Adrenal gland (tissue), 19 donors: ENCODE results near the gene PKIB. TPM values are rescaled to one million over a fixed set of nuclear protein-coding genes. Genes with fewer than 3 reads are reported as not detected.
A peak's percentile ranks its signal among the peaks of the same experiment; 100 is the strongest.

Experiments
- DNase-seq, 7 donors: peaks; one replicate each; pipeline ENCODE4 v3.0.0-alpha.2; 2019 to 2020
- H3K27ac ChIP-seq, 5 donors: fragments of 200-600 bp; sonication (generic) in 4 of 5; 1 replicate in 3 of 5; 2 replicates in 2 of 5; pipeline versions ENCODE4 v1.5.1 to v1.8.0; 2016 to 2020; ENCODE audit warnings: mild to moderate bottlenecking in 1 of 5
- H3K27me3 ChIP-seq: fragments of 200-600 bp; 2 replicates; pipeline ENCODE4 v1.8.0; 2021
- H3K36me3 ChIP-seq, 2 donors: fragments of 200-600 bp; replicated peaks in 1 of 2; 1 replicate in 1 of 2; 2 replicates in 1 of 2; pipeline versions ENCODE4 v1.5.1 to v1.8.0; 2018 to 2022
- H3K4me1 ChIP-seq, 2 donors: fragments of 200-600 bp; replicated peaks in 1 of 2; 1 replicate in 1 of 2; 2 replicates in 1 of 2; pipeline versions ENCODE4 v1.5.1 to v1.8.0; 2018 to 2021
- H3K4me3 ChIP-seq, 4 donors: fragments of 200-600 bp; sonication (generic) in 3 of 4; one replicate each; pipeline ENCODE4 v1.5.1; 2016 to 2018
- H3K9me3 ChIP-seq, 3 donors: fragments of 200-600 bp; sonication (generic) in 1 of 3; replicated peaks in 1 of 3; 1 replicate in 2 of 3; 2 replicates in 1 of 3; pipeline versions ENCODE4 v1.5.1 to v1.8.0; 2016 to 2021
- POLR2A ChIP-seq, 2 donors: fragments of 450-650 bp; IDR thresholded peaks; one replicate each; pipeline ENCODE4 v1.6.1; 2017; ENCODE audit warnings: antibody characterized with exemption in 2 of 2, mild to moderate bottlenecking in 2 of 2, moderate library complexity in 1 of 2
- WGBS, 4 donors: extraction: QIAGEN DNeasy Blood & Tissue Kit in 2 of 4; methylation state at CpG; one replicate each; pipeline versions ENCODE4 v1.1.5 to v1.1.7; 2013 to 2017; 5-methylcytosine and 5-hydroxymethylcytosine counted together
- intact Hi-C, 2 donors: fragments of 100-400 bp; cut with DNase I; formaldehyde crosslinking; loops; one replicate each; pipeline versions ENCODE4 v1.14.1 to v1.15.0; 2022 to 2023
- long read RNA-seq, 10 donors: library from polyadenylated mRNA in 3 of 10; unstranded in 2 of 10; stranded (forward) in 1 of 10; transcript quantifications; one replicate each; pipeline ENCODE4 v2.0.0 and lab custom pipeline, GENCODE V29; 2021 to 2026
- polyA plus RNA-seq, 3 donors: library from polyadenylated mRNA; stranded (reverse); fragments of 200-250 nt in 2 of 3; fragments of 350-450 nt in 1 of 3; fragmentation: Illumina TruSeq in 1 of 3; extraction: RNeasy Lipid Tissue Mini Kit (QIAGEN cat#74804) in 1 of 3; gene quantifications; one replicate each; pipeline ENCODE4 v1.2.3, GENCODE V29; 2013 to 2014
- total RNA-seq, 9 donors: library from RNA; depleted of rRNA in 4 of 9; stranded (reverse); fragments of >200 nt in 4 of 9; fragments of 120-200 nt in 1 of 9; fragmentation: NEBNext Ultra II Directional in 1 of 9; extraction: Animal tissue kit (Norgen Biotek cat#: 25700) in 1 of 9; gene quantifications; one replicate each; pipeline versions ENCODE4 v1.1.0 to v1.2.4, GENCODE V29; 2013 to 2023
- TF ChIP-seq, protein P1 (sequence below), 6 experiments: fragments of 450-650 bp in 4 of 6; fragments of 200-600 bp in 2 of 6; sonication (generic) in 1 of 6; IDR thresholded peaks; 1 replicate in 5 of 6; 2 replicates in 1 of 6; pipeline versions ENCODE4 v1.5.1 to v1.8.0; 2016 to 2021; ENCODE audit warnings: antibody characterized with exemption in 6 of 6, mild to moderate bottlenecking in 2 of 6, moderate library complexity in 1 of 6
- donor health status: healthy with polysubstance abuse.
- donor health status: Bipolar disorder and iron deficiency.
- donor health status: DM: yes; HTN: yes; CAD: no.
- donor health status: DM: no; HTN: no; CAD: no.
- donor health status: DM: no; HTN: no; CAD: no.
- donor health status: DM: yes; HTN: yes; CAD: no.

The PKIB gene
- total RNA-seq = 1 to 10 TPM in 8 of 9 donors, under 1 TPM in 1; 0.48 to 6.2 (median 2.1) TPM
- polyA plus RNA-seq = 1 to 10 TPM; 2.4 to 4.3 (median 2.7) TPM
- long read RNA-seq, donor 1, partial matches to known transcripts = 0 of 1 reads
- long read RNA-seq, donor 1, other reads (novel, unspliced or antisense) = 0 of 1 reads
- long read RNA-seq, donor 2 = 0 reads
- long read RNA-seq, donor 3, partial matches to known transcripts = 0 of 2 reads
- long read RNA-seq, donor 3, other reads (novel, unspliced or antisense) = 0 of 2 reads
- long read RNA-seq, donor 4, partial matches to known transcripts = 0 of 4 reads
- long read RNA-seq, donor 4, other reads (novel, unspliced or antisense) = 2 of 4 reads
- long read RNA-seq, donor 5, partial matches to known transcripts = 0 of 4 reads
- long read RNA-seq, donor 5, other reads (novel, unspliced or antisense) = 3 of 4 reads
- long read RNA-seq, donor 6, partial matches to known transcripts = 1 of 4 reads
- long read RNA-seq, donor 6, other reads (novel, unspliced or antisense) = 1 of 4 reads
- long read RNA-seq, donor 7 = 0 reads
- long read RNA-seq, donor 8 = 0 reads
- long read RNA-seq, donor 9 = 0 reads
- long read RNA-seq, donor 10, partial matches to known transcripts = 0 of 1 reads
- long read RNA-seq, donor 10, other reads (novel, unspliced or antisense) = 0 of 1 reads

DNA sequence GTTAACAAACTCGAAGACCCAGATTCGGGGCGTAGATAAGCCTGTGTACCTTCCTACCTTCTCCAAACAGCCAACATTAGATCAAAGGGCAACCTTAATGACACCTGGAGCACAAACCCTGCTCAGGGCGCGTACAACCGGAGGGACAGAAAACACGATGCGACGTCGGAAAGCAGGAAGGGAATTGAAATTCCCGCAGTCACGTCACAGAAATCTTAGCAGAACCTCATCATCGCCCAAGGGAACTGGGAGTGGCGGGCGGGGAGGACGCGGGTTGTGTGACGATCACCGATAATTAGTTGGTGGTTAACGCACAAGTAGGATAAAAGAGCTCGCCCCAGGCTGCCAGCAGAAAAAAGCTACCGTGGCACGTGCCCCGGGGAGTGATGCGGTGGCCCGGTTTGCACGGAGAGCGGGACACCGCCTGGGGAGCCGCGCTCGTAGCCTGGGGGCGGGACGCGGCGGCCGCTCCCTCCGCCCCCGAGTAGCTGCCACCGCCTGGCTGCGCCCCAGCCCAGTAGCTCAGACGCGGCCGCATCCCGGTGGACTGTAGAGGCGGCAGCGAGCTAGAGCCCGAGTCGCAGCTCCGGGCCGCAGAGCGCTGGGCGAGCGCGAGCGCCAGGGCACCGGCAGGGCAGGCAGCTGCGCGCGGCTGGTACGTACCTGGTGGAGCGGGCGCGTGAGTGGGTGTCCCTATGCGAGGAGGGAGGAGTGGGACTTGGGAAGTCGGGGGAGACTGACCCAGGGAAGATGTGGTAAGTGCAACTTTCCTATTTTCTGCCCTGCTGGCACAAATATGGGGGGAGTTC lies at the start of gene PKIB:
Gene PKIB (plus strand): TSS at position 525 of the 809 bp plus-strand sequence. CDS start 107,390 bp downstream, outside the sequence.
- no peaks in the 10 kb centered on the region for H3K27me3 ChIP-seq
- no peaks in the 10 kb centered on the region for H3K9me3 ChIP-seq
- H3K27ac ChIP-seq = no peak within 1 kb of the TSS
- peaks cover 17 to 19% of the 10 kb centered on the region in 2 donors for H3K4me1 ChIP-seq
- WGBS, 4 donors = 1 to 3% (median 1%) methylated on average over 24 to 66 of the region's 66 CpGs
- intact Hi-C loops = no loop called here
- peak; percentile 72 to 87 (median 81) for DNase-seq
- no peaks in the 10 kb centered on the region for H3K36me3 ChIP-seq
- peak within 1 kb of the TSS in 3 of 4 donors; percentile 4 to 74 (median 33) for H3K4me3 ChIP-seq
- peak; percentile 26 to 65 for TF ChIP-seq POLR2A (IDR thresholded peaks at IDR 0.05)
- TF ChIP-seq, protein P1, sequence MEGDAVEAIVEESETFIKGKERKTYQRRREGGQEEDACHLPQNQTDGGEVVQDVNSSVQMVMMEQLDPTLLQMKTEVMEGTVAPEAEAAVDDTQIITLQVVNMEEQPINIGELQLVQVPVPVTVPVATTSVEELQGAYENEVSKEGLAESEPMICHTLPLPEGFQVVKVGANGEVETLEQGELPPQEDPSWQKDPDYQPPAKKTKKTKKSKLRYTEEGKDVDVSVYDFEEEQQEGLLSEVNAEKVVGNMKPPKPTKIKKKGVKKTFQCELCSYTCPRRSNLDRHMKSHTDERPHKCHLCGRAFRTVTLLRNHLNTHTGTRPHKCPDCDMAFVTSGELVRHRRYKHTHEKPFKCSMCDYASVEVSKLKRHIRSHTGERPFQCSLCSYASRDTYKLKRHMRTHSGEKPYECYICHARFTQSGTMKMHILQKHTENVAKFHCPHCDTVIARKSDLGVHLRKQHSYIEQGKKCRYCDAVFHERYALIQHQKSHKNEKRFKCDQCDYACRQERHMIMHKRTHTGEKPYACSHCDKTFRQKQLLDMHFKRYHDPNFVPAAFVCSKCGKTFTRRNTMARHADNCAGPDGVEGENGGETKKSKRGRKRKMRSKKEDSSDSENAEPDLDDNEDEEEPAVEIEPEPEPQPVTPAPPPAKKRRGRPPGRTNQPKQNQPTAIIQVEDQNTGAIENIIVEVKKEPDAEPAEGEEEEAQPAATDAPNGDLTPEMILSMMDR (IDR thresholded peaks at IDR 0.05) = peak in 3 of 6 experiments; percentile 5 to 32 (median 30)

GRCh38 chr6:122563364-122564052 lies 46.7 kb upstream of the PKIB start:
- Histone ChIP-seq H3K9me3 (no peaks in the 10 kb centered on the region), H3K27me3 (no peaks in the 10 kb centered on the region), H3K36me3 (no peaks in the 10 kb centered on the region), H3K4me3 (no peak overlapping the region), H3K27ac (no peak overlapping the region), H3K4me1 (no peaks in the 10 kb centered on the region)
- TF ChIP-seq POLR2A (IDR thresholded peaks at IDR 0.05) = no peak
- DNase-seq = no peak
- intact Hi-C loops = no loop called here
- whole genome bisulfite sequencing, 4 donors = 89 to 91% (median 91%) methylated on average over 6 to 8 of the region's 8 CpGs

- 73 to 76% (median 74%) methylated on average over 3 of the region's 3 CpGs for WGBS, 4 donors
- intact Hi-C loops = no loop called here
- Histone ChIP-seq H3K27ac (no peak overlapping the region), H3K36me3 (no peaks in the 10 kb centered on the region), H3K9me3 (no peaks in the 10 kb centered on the region), H3K27me3 (no peaks in the 10 kb centered on the region), H3K4me1 (no peaks in the 10 kb centered on the region), H3K4me3 (no peak overlapping the region)
- TF ChIP-seq POLR2A (IDR thresholded peaks at IDR 0.05) = no peak
- DNase-seq = no peak
Observed at GRCh38 chr6:122564230-122564629, 46.0 kb upstream of the PKIB start.

DNA sequence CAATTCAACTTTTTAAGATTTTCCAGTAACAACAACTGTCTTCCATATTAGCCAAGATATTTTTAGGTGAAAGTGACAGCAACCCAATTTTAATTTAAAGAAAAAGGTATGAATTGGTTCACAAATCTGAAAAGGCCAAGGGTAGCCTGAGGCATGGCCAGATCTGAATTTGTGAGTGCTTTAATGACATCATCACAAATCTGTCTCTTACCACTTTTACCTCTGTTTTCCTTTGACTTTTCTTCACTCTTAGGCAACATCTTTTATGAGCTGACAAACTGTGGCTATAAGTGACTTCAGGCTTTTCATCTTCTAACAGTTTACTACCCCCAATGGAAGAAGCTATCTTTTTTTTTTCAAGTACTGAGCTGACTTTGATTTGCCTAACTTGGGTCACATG lies 44.5 kb upstream of the PKIB start:
- Histone ChIP-seq H3K4me1 (no peaks in the 10 kb centered on the region), H3K27ac (no peak overlapping the region), H3K9me3 (no peaks in the 10 kb centered on the region), H3K27me3 (no peaks in the 10 kb centered on the region), H3K4me3 (no peak overlapping the region), H3K36me3 (no peaks in the 10 kb centered on the region)
- intact Hi-C loops = no loop called here
- TF ChIP-seq, protein P1 (IDR thresholded peaks at IDR 0.05) = no peak
- no peak for TF ChIP-seq POLR2A (IDR thresholded peaks at IDR 0.05)
- no peak for DNase-seq
